ENCODE results near the gene SEC14L1. TPM values are rescaled to one million over a fixed set of nuclear protein-coding genes. Genes with fewer than 3 reads are reported as not detected.

SEC14L1 gene
- total RNA-seq, 1 experiment from 2014 or later = 81.0 TPM

DNA sequence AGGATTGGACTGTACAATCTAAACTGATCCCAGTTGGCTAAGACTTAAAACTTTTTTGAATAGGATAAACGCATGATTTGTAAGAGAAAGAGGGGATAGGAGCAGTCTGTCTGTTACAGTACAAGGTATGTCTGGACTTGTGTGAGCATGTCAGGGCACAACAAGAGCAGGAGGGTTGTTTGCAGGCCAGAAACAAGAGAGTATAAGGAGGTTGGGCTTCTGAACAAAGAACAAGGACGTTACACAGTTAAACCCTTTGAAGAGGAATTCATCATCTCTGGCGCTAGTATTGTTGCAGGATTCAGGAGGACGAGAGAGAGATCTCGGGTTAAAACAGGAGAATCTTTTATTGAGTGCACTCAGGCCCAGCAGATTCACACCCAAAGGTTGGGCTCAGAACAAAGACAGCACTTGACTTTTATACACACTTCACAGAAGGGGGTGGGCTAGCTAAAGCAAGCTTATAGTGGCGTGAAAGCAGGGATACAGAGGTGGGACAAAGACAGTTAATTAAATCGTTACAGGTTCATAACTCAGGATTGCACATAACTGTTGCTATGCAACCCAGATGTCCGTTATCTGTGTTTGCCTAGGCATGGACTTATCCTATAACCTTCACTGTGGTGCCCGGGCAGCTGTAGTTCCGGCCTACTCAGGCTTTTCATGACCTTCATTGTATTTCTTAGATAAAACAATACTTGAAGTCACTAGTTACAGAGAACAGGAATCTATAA lies 34.3 kb downstream of the SEC14L1 start:
- DNase-seq (ENCODE audit: low spot score) (no peak), ATAC-seq (no peak)
- ChIA-PET CTCF (no interaction called here), POLR2A (no interaction called here)
- Mint-ChIP-seq H3K4me3 (no peak overlapping the region), H3K27ac (peak overlapping the region; percentile 79; the same call in 1 of the 2 replicates), H3K4me1 (peaks cover 46% of the 10 kb centered on the region), H3K27me3 (ENCODE audit: low read depth) (no peaks in the 10 kb centered on the region; the same call in 1 of the 2 replicates), H3K36me3 (peaks cover 30% of the 10 kb centered on the region), H3K9me3 (peaks cover 22% of the 10 kb centered on the region)
- TF ChIP-seq, protein P1, sequence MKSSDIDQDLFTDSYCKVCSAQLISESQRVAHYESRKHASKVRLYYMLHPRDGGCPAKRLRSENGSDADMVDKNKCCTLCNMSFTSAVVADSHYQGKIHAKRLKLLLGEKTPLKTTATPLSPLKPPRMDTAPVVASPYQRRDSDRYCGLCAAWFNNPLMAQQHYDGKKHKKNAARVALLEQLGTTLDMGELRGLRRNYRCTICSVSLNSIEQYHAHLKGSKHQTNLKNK (CRISPR knock-in tag; IDR thresholded peaks at IDR 0.05) = no peak
- no peak for TF ChIP-seq MAX (CRISPR knock-in tag; IDR thresholded peaks at IDR 0.05)

DNA sequence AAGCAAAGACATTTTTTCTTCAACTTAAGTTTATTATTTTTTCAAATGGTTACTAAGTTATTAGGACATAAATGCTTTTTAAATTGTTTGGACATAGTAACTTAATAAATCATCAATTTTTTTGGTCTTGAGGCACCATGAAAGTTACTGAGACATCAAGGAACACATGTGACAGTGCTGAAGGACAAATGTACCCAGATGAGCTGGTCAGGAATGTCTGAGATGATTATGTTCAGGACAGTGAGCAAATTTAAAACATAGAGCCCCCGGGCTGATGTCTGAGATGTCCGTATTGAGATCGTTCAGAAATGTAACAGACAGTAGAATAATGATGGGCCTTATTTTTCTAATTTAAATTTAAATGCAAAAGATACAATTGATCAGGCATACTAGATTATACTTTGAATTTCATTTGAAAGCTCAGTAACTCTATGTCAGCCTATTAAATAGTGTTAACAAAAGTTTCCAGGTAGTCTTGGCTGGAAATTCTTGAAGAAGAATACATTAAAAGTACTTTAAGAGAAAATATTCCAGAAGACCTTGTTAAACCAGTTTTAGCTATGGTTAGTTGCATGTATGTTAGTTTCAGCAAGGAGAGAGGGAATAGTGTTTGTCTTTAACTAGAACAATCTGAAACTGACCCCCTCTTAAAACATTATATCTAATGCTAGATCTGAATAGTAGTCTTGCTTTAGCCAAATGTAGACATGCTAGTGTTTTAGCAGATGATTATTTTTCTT lies 36.4 kb downstream of the SEC14L1 start:
- Mint-ChIP-seq H3K36me3 (peaks cover 30% of the 10 kb centered on the region), H3K9me3 (peaks cover 22% of the 10 kb centered on the region), H3K4me3 (no peak overlapping the region), H3K27me3 (ENCODE audit: low read depth) (no peaks in the 10 kb centered on the region; the same call in 1 of the 2 replicates), H3K4me1 (peaks cover 32% of the 10 kb centered on the region), H3K27ac (no peak overlapping the region)
- TF ChIP-seq CREM (CRISPR knock-in tag; IDR thresholded peaks at IDR 0.05) (no peak), ERG (CRISPR knock-in tag; IDR thresholded peaks at IDR 0.05) (no peak), ELF4 (CRISPR knock-in tag; IDR thresholded peaks at IDR 0.05; ENCODE audit: low read depth) (no peak), E2F5 (CRISPR knock-in tag; IDR thresholded peaks at IDR 0.05) (no peak)
- TF ChIP-seq, protein P2, sequence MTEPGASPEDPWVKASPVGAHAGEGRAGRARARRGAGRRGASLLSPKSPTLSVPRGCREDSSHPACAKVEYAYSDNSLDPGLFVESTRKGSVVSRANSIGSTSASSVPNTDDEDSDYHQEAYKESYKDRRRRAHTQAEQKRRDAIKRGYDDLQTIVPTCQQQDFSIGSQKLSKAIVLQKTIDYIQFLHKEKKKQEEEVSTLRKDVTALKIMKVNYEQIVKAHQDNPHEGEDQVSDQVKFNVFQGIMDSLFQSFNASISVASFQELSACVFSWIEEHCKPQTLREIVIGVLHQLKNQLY (CRISPR knock-in tag; IDR thresholded peaks at IDR 0.05) = no peak
- DNase-seq (ENCODE audit: low spot score) (no peak), ATAC-seq (no peak)
- CTCF ChIA-PET = interaction anchor here (1.2 kb wide), 1 partner anchor 89 kb away, joined by 3 read pairs; no protein-coding TSS in a partner anchor
- POLR2A ChIA-PET = no interaction called here

GRCh38 chr17:77178050-77178449 lies 37.3 kb downstream of the SEC14L1 start:
- H3K4me3 Mint-ChIP-seq = no peak overlapping the region
- POLR2A ChIA-PET = no interaction called here
- CTCF ChIA-PET = interaction anchor here (1.2 kb wide), 1 partner anchor 89 kb away, joined by 3 read pairs; no protein-coding TSS in a partner anchor
- H3K36me3 Mint-ChIP-seq = peaks cover 24% of the 10 kb centered on the region
- H3K27me3 Mint-ChIP-seq (ENCODE audit: low read depth) = no peaks in the 10 kb centered on the region; the same call in 1 of the 2 replicates
- H3K4me1 Mint-ChIP-seq = peaks cover 29% of the 10 kb centered on the region
- H3K9me3 Mint-ChIP-seq = peaks cover 21% of the 10 kb centered on the region
- DNase-seq (ENCODE audit: low spot score) (no peak), ATAC-seq (no peak)
- no peak overlapping the region for H3K27ac Mint-ChIP-seq
- TF ChIP-seq MYBL2 (CRISPR knock-in tag; IDR thresholded peaks at IDR 0.05) (no peak), E2F5 (CRISPR knock-in tag; IDR thresholded peaks at IDR 0.05) (no peak), ZNF121 (CRISPR knock-in tag; IDR thresholded peaks at IDR 0.05) (no peak), NFYB (CRISPR knock-in tag; conservative IDR thresholded peaks at IDR 0.05; ENCODE audit: low read depth) (no peak)
- TF ChIP-seq, protein P3, sequence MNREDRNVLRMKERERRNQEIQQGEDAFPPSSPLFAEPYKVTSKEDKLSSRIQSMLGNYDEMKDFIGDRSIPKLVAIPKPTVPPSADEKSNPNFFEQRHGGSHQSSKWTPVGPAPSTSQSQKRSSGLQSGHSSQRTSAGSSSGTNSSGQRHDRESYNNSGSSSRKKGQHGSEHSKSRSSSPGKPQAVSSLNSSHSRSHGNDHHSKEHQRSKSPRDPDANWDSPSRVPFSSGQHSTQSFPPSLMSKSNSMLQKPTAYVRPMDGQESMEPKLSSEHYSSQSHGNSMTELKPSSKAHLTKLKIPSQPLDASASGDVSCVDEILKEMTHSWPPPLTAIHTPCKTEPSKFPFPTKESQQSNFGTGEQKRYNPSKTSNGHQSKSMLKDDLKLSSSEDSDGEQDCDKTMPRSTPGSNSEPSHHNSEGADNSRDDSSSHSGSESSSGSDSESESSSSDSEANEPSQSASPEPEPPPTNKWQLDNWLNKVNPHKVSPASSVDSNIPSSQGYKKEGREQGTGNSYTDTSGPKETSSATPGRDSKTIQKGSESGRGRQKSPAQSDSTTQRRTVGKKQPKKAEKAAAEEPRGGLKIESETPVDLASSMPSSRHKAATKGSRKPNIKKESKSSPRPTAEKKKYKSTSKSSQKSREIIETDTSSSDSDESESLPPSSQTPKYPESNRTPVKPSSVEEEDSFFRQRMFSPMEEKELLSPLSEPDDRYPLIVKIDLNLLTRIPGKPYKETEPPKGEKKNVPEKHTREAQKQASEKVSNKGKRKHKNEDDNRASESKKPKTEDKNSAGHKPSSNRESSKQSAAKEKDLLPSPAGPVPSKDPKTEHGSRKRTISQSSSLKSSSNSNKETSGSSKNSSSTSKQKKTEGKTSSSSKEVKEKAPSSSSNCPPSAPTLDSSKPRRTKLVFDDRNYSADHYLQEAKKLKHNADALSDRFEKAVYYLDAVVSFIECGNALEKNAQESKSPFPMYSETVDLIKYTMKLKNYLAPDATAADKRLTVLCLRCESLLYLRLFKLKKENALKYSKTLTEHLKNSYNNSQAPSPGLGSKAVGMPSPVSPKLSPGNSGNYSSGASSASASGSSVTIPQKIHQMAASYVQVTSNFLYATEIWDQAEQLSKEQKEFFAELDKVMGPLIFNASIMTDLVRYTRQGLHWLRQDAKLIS (CRISPR knock-in tag; IDR thresholded peaks at IDR 0.05; ENCODE audit: borderline replicate concordance) = no peak
- TF ChIP-seq, protein P2 (CRISPR knock-in tag; IDR thresholded peaks at IDR 0.05) = no peak

Data from WTC11 (cell line).